GM19043 (cell line): ENCODE data around the gene AOPEP.

Source experiments
- ATAC-seq: cut with Tn5 transposase; IDR thresholded peaks from one replicate; pipeline ENCODE4 v1.9.1; 2021; ENCODE audit warnings: low read depth; ENCODE audit not compliant: unreplicated experiment

The AOPEP gene

GRCh38 chr9:95038666-95039065 lies 312.2 kb downstream of the AOPEP start:
- no peak for ATAC-seq

- no peak for ATAC-seq
These were observed 313.6 kb downstream of the AOPEP start for GRCh38 chr9:95040106-95040505.

- no peak for ATAC-seq
These were observed 317.3 kb downstream of the AOPEP start for GRCh38 chr9:95043826-95044225.

- ATAC-seq, result no peak
These were observed 318.4 kb downstream of the AOPEP start for GRCh38 chr9:95044731-95045508.

GRCh38 chr9:95045751-95046150 lies 319.3 kb downstream of the AOPEP start:
- no peak for ATAC-seq

- no peak for ATAC-seq
These were observed 321.1 kb downstream of the AOPEP start for GRCh38 chr9:95047452-95048224.

- peak; percentile 51 for ATAC-seq
These were observed 322.0 kb downstream of the AOPEP start for GRCh38 chr9:95048225-95049087.

GRCh38 chr9:95049761-95050160 lies 323.3 kb downstream of the AOPEP start:
- no peak for ATAC-seq

GRCh38 chr9:95053611-95054570 lies 327.4 kb downstream of the AOPEP start:
- ATAC-seq, result no peak

GRCh38 chr9:95055334-95055850 lies 328.9 kb downstream of the AOPEP start:
- no peak for ATAC-seq

GRCh38 chr9:95055851-95056551 lies 329.5 kb downstream of the AOPEP start:
- ATAC-seq, result no peak

GRCh38 chr9:95057101-95057500 lies 330.6 kb downstream of the AOPEP start:
- no peak for ATAC-seq

GRCh38 chr9:95058121-95058785 lies 331.8 kb downstream of the AOPEP start:
- ATAC-seq, result no peak

GRCh38 chr9:95058795-95059386 lies 332.4 kb downstream of the AOPEP start:
- ATAC-seq, result no peak

GRCh38 chr9:95060234-95060633 lies 333.7 kb downstream of the AOPEP start:
- ATAC-seq, result no peak

- no peak for ATAC-seq
These were observed 334.4 kb downstream of the AOPEP start for GRCh38 chr9:95060916-95061315.

GRCh38 chr9:95061916-95062595 lies 335.6 kb downstream of the AOPEP start:
- ATAC-seq, result no peak
